Psoas muscle (tissue), 8 donors: ENCODE data around the gene MPRIP. TPM values are rescaled to one million over a fixed set of nuclear protein-coding genes. Genes with fewer than 3 reads are reported as not detected.

ENCODE experiments used
- ATAC-seq, 4 donors: fragments of 200-7000 bp; cut with Tn5 transposase; one replicate each; pipeline ENCODE4 v1.9.1; 2020; ENCODE audit warnings: moderate library complexity in 3 of 4, mild to moderate bottlenecking in 2 of 4
- DNase-seq, 2 donors: peaks; one replicate each; pipeline ENCODE4 v3.0.0-alpha.2; 2020
- H3K27ac ChIP-seq: fragments of 200-600 bp; one replicate; pipeline ENCODE4 v1.8.0; 2022
- H3K27me3 ChIP-seq, 3 donors: fragments of 200-600 bp in 1 of 3; one replicate each; pipeline versions ENCODE4 v1.6.1 to v1.8.0; 2013 to 2022; ENCODE audit warnings: low read length in 2 of 3, mild to moderate bottlenecking in 2 of 3, moderate library complexity in 1 of 3; ENCODE audit not compliant: insufficient read depth in 3 of 3
- H3K36me3 ChIP-seq, 2 donors: fragments of 200-600 bp in 1 of 2; one replicate each; pipeline versions ENCODE4 v1.6.1 to v1.8.0; 2013 to 2022; ENCODE audit warnings: low read depth in 1 of 2, mild to moderate bottlenecking in 1 of 2, moderate library complexity in 1 of 2; ENCODE audit not compliant: insufficient read depth in 1 of 2
- H3K4me1 ChIP-seq: fragments of 200-600 bp; one replicate; pipeline ENCODE4 v1.8.0; 2022
- H3K4me3 ChIP-seq: fragments of 200-600 bp; one replicate; pipeline ENCODE4 v1.8.0; 2022; ENCODE audit warnings: mild to moderate bottlenecking
- H3K9me3 ChIP-seq: fragments of 200-600 bp; one replicate; pipeline ENCODE4 v1.8.0; 2022
- WGBS, 3 donors: extraction: QIAGEN DNeasy Blood & Tissue Kit; methylation state at CpG; one replicate each; pipeline versions ENCODE4 v1.1.6 to v1.1.7; 2013; 5-methylcytosine and 5-hydroxymethylcytosine counted together
- intact Hi-C, 2 donors: fragments of 100-400 bp; cut with DNase I; formaldehyde crosslinking; loops; one replicate each; pipeline versions ENCODE4 v1.11.0 to v1.14.2; 2022
- polyA plus RNA-seq, 3 donors: library from polyadenylated mRNA; stranded (reverse); fragments of 200-250 nt; gene quantifications; one replicate each; pipeline ENCODE4 v1.2.3, GENCODE V29; 2013
- total RNA-seq, 4 donors: library from RNA; stranded (reverse); fragmentation: NEBNext Ultra II Directional in 2 of 4; extraction: Animal tissue kit (Norgen Biotek cat#: 25700) in 2 of 4; gene quantifications; one replicate each; pipeline versions ENCODE4 v1.2.1 to v1.2.4, GENCODE V29; 2021 to 2023
- TF ChIP-seq, protein P1 (sequence below): fragments of 200-600 bp; IDR thresholded peaks from one replicate; pipeline ENCODE4 v1.8.0; 2022; ENCODE audit warnings: antibody characterized with exemption
- donor health status: healthy with polysubstance abuse.
- donor health status: DM: no; HTN: no; CAD: no; lungs with moderate emphysema.
- donor health status: Bipolar disorder and iron deficiency.
- donor health status: healthy.
- donor health status: DM: yes; HTN: yes; CAD: no.
- donor health status: DM: no; HTN: no; CAD: no.
- donor health status: DM: no; HTN: no; CAD: no.
- donor health status: DM: yes; HTN: yes; CAD: no.

Gene MPRIP
- total and polyA plus RNA-seq, 7 donors = 142 to 322 (median 244) TPM

GRCh38 chr17:17062866-17063265 is 20.6 kb downstream of the MPRIP start:
- intact Hi-C loops = no loop called here
- TF ChIP-seq, protein P1, sequence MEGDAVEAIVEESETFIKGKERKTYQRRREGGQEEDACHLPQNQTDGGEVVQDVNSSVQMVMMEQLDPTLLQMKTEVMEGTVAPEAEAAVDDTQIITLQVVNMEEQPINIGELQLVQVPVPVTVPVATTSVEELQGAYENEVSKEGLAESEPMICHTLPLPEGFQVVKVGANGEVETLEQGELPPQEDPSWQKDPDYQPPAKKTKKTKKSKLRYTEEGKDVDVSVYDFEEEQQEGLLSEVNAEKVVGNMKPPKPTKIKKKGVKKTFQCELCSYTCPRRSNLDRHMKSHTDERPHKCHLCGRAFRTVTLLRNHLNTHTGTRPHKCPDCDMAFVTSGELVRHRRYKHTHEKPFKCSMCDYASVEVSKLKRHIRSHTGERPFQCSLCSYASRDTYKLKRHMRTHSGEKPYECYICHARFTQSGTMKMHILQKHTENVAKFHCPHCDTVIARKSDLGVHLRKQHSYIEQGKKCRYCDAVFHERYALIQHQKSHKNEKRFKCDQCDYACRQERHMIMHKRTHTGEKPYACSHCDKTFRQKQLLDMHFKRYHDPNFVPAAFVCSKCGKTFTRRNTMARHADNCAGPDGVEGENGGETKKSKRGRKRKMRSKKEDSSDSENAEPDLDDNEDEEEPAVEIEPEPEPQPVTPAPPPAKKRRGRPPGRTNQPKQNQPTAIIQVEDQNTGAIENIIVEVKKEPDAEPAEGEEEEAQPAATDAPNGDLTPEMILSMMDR = no peak
- Histone ChIP-seq H3K27ac (peak overlapping the region; percentile 81), H3K36me3 (peaks cover 0 to 10% of the 10 kb centered on the region in 2 donors), H3K9me3 (no peaks in the 10 kb centered on the region), H3K4me1 (peaks cover 90% of the 10 kb centered on the region), H3K4me3 (no peak overlapping the region), H3K27me3 (no peaks in the 10 kb centered on the region)
- DNase-seq (no peak), ATAC-seq (no peak)
- WGBS, 3 donors = 54 to 66% (median 55%) methylated on average over 7 of the region's 7 CpGs

DNA sequence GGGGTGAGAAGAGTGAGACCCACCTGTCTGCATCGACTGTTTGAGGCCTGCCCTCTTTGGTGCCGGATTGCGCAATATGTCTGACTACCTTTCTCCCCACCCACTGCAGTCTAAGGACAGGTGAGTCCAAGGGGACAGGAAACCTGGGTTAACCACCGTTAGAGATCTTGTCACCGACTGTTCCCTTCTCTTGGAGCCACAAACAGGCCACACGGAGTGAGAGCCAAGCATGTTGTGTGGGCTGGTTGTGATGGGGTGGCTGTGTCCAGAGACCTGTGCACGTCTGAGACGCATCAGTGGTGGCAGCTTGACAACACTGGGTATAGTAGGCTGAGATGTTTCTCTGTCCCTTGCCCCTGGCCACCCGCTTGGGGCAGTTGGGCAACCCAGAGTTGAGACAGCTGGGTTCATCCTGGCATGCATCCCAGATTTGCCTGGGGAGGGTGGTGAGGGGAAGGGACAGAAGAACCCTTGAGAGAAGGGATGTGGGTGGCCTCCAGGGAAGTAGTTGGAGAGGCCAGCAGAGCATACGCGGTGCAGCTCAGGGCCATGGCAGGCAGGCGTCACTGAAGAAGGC is 21.4 kb downstream of the MPRIP start:
- no peaks in the 10 kb centered on the region for H3K9me3 ChIP-seq
- ATAC-seq (peak; percentile 86 to 91 (median 90)), DNase-seq (peak; percentile 86 to 94)
- peaks cover 0 to 7% of the 10 kb centered on the region in 2 donors for H3K36me3 ChIP-seq
- no peaks in the 10 kb centered on the region for H3K27me3 ChIP-seq
- H3K4me3 ChIP-seq = no peak overlapping the region
- TF ChIP-seq, protein P1 = no peak
- intact Hi-C loops = no loop called here
- peak overlapping the region; percentile 81 for H3K27ac ChIP-seq
- 32 to 40% (median 34%) methylated on average over 12 of the region's 12 CpGs for WGBS, 3 donors
- peaks cover 90% of the 10 kb centered on the region for H3K4me1 ChIP-seq

- DNase-seq (no peak), ATAC-seq (no peak)
- no peaks in the 10 kb centered on the region for H3K9me3 ChIP-seq
- H3K27ac ChIP-seq = peak overlapping the region; percentile 81
- 82 to 89% (median 82%) methylated on average over 7 of the region's 7 CpGs for WGBS, 3 donors
- TF ChIP-seq, protein P1 = no peak
- intact Hi-C loops = no loop called here
- no peak overlapping the region for H3K4me3 ChIP-seq
- H3K36me3 ChIP-seq = peaks cover 0 to 7% of the 10 kb centered on the region in 2 donors
- no peaks in the 10 kb centered on the region for H3K27me3 ChIP-seq
- H3K4me1 ChIP-seq = peaks cover 85% of the 10 kb centered on the region
Measured at GRCh38 chr17:17064322-17064721, 22.1 kb downstream of the MPRIP start.

DNA sequence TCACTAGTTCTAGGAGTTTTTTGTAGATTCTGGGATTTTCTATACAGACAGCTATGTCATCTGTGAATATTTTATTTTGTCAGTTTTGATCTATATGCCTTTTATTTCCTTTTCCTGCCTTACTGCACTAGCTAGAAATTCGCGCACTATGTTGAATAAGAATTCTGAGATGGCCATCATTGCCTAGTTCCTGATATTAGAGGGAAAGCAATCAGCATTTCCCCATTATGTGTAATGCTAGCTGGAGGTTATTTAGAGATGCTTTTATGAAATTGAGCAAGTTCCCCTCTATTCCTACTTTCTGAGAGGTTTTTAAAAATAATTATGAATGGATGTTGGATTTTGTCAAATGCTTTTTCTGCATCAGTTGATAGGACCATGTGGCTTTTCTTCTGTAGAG is 23.8 kb downstream of the MPRIP start:
- TF ChIP-seq, protein P1 = no peak
- H3K36me3 ChIP-seq = no peaks in the 10 kb centered on the region
- no peaks in the 10 kb centered on the region for H3K27me3 ChIP-seq
- H3K4me3 ChIP-seq = no peak overlapping the region
- ATAC-seq (no peak), DNase-seq (no peak)
- 79 to 96% (median 81%) methylated on average over 2 of the region's 2 CpGs for WGBS, 3 donors
- H3K4me1 ChIP-seq = peaks cover 68% of the 10 kb centered on the region
- H3K27ac ChIP-seq = peak overlapping the region; percentile 81
- intact Hi-C loops = no loop called here
- H3K9me3 ChIP-seq = no peaks in the 10 kb centered on the region

DNA sequence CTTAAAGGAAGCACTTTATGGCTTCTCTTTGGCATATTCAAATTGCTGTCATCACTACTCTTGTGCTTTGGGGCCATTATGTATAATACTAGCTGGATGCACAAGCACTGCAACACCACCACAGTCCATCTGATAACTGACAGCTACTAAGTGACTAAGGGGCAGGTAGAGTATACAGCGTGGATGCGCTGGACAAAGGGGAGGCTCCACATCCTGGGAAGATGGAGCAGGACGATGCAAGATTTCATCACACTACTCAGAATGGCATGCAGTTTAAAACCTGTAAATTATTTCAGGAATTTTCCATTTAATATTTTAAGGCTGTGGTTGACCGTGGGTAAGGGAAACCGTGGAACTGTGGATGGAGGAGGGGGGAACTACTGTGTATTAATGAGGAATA is 25.0 kb downstream of the MPRIP start:
- Histone ChIP-seq H3K27ac (no peak overlapping the region), H3K27me3 (no peaks in the 10 kb centered on the region), H3K4me1 (peaks cover 64% of the 10 kb centered on the region), H3K9me3 (no peaks in the 10 kb centered on the region), H3K36me3 (no peaks in the 10 kb centered on the region), H3K4me3 (no peak overlapping the region)
- DNase-seq = no peak
- intact Hi-C loops = no loop called here
- ATAC-seq = no peak
- 58 to 66% (median 59%) methylated on average over 5 of the region's 5 CpGs for WGBS, 3 donors
- TF ChIP-seq, protein P1 = no peak
